Epithelial cell of esophagus (primary cell): ENCODE results near the gene YJEFN3.

ENCODE experiments used
- DNase-seq: peaks from one replicate; pipeline ENCODE4 v3.0.0; 2010; ENCODE audit warnings: low read depth
- H3K4me3 ChIP-seq: 2 replicates; pipeline ENCODE4 v1.5.1; 2011; ENCODE audit warnings: mild to moderate bottlenecking, low read length, control low read depth
- CTCF ChIP-seq: IDR thresholded peaks from 2 replicates; pipeline ENCODE4 v1.5.1; 2011; ENCODE audit warnings: low read depth, mild to moderate bottlenecking, low read length, control low read depth, inconsistent platforms; ENCODE audit not compliant: insufficient read depth; ENCODE audit errors: missing control alignments

Gene YJEFN3

GRCh38 chr19:19530889-19531288 is 2.2 kb downstream of the YJEFN3 start:
- no peak for DNase-seq
- H3K4me3 ChIP-seq = no peak overlapping the region
- no peak for TF ChIP-seq CTCF

- peak; percentile 66 for DNase-seq
- TF ChIP-seq CTCF = peak; percentile 91
- H3K4me3 ChIP-seq = no peak overlapping the region
Measured at GRCh38 chr19:19531951-19532805, 3.5 kb downstream of the YJEFN3 start.

GRCh38 chr19:19532806-19533701 is 4.3 kb downstream of the YJEFN3 start:
- H3K4me3 ChIP-seq = no peak overlapping the region
- no peak for DNase-seq
- no peak for TF ChIP-seq CTCF

GRCh38 chr19:19533841-19534240 is 5.1 kb downstream of the YJEFN3 start:
- H3K4me3 ChIP-seq = no peak overlapping the region
- DNase-seq = no peak
- no peak for TF ChIP-seq CTCF

GRCh38 chr19:19534556-19535265 is 6.0 kb downstream of the YJEFN3 start:
- H3K4me3 ChIP-seq = no peak overlapping the region
- DNase-seq = no peak
- no peak for TF ChIP-seq CTCF

- DNase-seq = no peak
- no peak for TF ChIP-seq CTCF
- H3K4me3 ChIP-seq = no peak overlapping the region
Measured at GRCh38 chr19:19535311-19536191, 6.8 kb downstream of the YJEFN3 start.
